Measurements from ENCODE around the gene GTF2A2. TPM values are rescaled to one million over a fixed set of nuclear protein-coding genes. Genes with fewer than 3 reads are reported as not detected.
"Not testable (repeated sequence)": the region's sequence is repeated elsewhere in the genome, so short reads cannot be mapped to it uniquely, and the experiment has no call there.

The GTF2A2 gene
- total RNA-seq = 73.6 TPM
- long read RNA-seq, transcript GTF2A2-202 (5 exons, 1,582 nt) = major isoform, 15 of 19 reads
- long read RNA-seq, partial matches to known transcripts = 0 of 19 reads
- long read RNA-seq, other reads (novel, unspliced or antisense) = 3 of 19 reads

- peaks cover 21% of the 10 kb centered on the region for H3K36me3 ChIP-seq
- H3K4me1 ChIP-seq = peaks cover 19% of the 10 kb centered on the region
- H3K4me3 ChIP-seq = peak within 1 kb of the TSS; percentile 93
- no peaks in the 10 kb centered on the region for H3K9me3 ChIP-seq
- TF ChIP-seq, protein P1, sequence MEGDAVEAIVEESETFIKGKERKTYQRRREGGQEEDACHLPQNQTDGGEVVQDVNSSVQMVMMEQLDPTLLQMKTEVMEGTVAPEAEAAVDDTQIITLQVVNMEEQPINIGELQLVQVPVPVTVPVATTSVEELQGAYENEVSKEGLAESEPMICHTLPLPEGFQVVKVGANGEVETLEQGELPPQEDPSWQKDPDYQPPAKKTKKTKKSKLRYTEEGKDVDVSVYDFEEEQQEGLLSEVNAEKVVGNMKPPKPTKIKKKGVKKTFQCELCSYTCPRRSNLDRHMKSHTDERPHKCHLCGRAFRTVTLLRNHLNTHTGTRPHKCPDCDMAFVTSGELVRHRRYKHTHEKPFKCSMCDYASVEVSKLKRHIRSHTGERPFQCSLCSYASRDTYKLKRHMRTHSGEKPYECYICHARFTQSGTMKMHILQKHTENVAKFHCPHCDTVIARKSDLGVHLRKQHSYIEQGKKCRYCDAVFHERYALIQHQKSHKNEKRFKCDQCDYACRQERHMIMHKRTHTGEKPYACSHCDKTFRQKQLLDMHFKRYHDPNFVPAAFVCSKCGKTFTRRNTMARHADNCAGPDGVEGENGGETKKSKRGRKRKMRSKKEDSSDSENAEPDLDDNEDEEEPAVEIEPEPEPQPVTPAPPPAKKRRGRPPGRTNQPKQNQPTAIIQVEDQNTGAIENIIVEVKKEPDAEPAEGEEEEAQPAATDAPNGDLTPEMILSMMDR (IDR thresholded peaks at IDR 0.05) = no peak
- H3K27ac ChIP-seq = peak within 1 kb of the TSS; percentile 88
- ATAC-seq (peak; percentile 99), DNase-seq (peak; percentile 98)
- H3K27me3 ChIP-seq = no peaks in the 10 kb centered on the region
- intact Hi-C loops (cut with DNase I) = no loop called here
Measured at GRCh38 chr15:59656897-59657634, at the start of gene GTF2A2. TSS of gene GTF2A2 (minus strand) at chr15:59657515. CDS start at chr15:59652277, 5,238 bp downstream.

GRCh38 chr15:59703979-59704796 is 46.9 kb upstream of the GTF2A2 start:
- intact Hi-C loops (cut with DNase I) = no loop called here
- Histone ChIP-seq H3K27ac (no peak overlapping the region), H3K36me3 (no peaks in the 10 kb centered on the region), H3K9me3 (no peaks in the 10 kb centered on the region), H3K4me3 (no peak overlapping the region), H3K4me1 (no peaks in the 10 kb centered on the region), H3K27me3 (peaks cover 9% of the 10 kb centered on the region)
- ATAC-seq (no peak), DNase-seq (no peak)
- TF ChIP-seq, protein P1 (IDR thresholded peaks at IDR 0.05) = no peak

DNA sequence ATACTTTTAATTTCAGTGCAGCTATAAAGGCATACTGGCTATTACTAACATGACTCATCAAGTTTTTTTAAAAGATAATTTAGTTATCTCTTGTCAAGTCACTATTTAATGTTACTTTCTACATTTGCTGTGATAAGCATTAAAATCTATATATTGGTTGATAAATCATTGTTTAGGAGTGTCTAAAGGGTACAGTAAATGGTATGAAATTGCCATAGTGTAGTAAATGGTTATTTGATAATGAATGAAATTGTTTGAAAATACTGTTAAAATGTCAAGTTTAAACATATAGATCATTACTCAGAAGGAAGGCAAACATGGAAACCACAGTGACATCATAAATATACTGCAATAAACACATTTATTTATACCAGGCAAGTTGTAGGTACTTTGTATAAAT is 45.0 kb upstream of the GTF2A2 start:
- DNase-seq (no peak), ATAC-seq (no peak)
- intact Hi-C loops (cut with DNase I) = no loop called here
- Histone ChIP-seq H3K27ac (no peak overlapping the region), H3K27me3 (peaks cover 9% of the 10 kb centered on the region), H3K4me1 (no peaks in the 10 kb centered on the region), H3K9me3 (no peaks in the 10 kb centered on the region), H3K36me3 (no peaks in the 10 kb centered on the region), H3K4me3 (no peak overlapping the region)
- TF ChIP-seq, protein P1 (IDR thresholded peaks at IDR 0.05) = no peak

- H3K36me3 ChIP-seq = no peaks in the 10 kb centered on the region
- no peaks in the 10 kb centered on the region for H3K4me1 ChIP-seq
- H3K9me3 ChIP-seq = no peaks in the 10 kb centered on the region
- ATAC-seq = no peak
- no peak for DNase-seq
- peaks cover 9% of the 10 kb centered on the region for H3K27me3 ChIP-seq
- no peak overlapping the region for H3K4me3 ChIP-seq
- H3K27ac ChIP-seq = no peak overlapping the region
- TF ChIP-seq, protein P1 (IDR thresholded peaks at IDR 0.05) = no peak
- intact Hi-C loops (cut with DNase I) = no loop called here
Measured at GRCh38 chr15:59701880-59702279, 44.6 kb upstream of the GTF2A2 start.

GRCh38 chr15:59699810-59700431 is 42.6 kb upstream of the GTF2A2 start:
- H3K4me1 ChIP-seq = no peaks in the 10 kb centered on the region
- no peaks in the 10 kb centered on the region for H3K36me3 ChIP-seq
- H3K27ac ChIP-seq = no peak overlapping the region
- no peaks in the 10 kb centered on the region for H3K9me3 ChIP-seq
- peaks cover 9% of the 10 kb centered on the region for H3K27me3 ChIP-seq
- TF ChIP-seq, protein P1 (IDR thresholded peaks at IDR 0.05) = no peak
- DNase-seq (no peak), ATAC-seq (no peak)
- no peak overlapping the region for H3K4me3 ChIP-seq
- intact Hi-C loops (cut with DNase I) = loop anchor here (10.0 kb wide), 1 partner anchor 475 kb away; no protein-coding TSS in a partner anchor

DNA sequence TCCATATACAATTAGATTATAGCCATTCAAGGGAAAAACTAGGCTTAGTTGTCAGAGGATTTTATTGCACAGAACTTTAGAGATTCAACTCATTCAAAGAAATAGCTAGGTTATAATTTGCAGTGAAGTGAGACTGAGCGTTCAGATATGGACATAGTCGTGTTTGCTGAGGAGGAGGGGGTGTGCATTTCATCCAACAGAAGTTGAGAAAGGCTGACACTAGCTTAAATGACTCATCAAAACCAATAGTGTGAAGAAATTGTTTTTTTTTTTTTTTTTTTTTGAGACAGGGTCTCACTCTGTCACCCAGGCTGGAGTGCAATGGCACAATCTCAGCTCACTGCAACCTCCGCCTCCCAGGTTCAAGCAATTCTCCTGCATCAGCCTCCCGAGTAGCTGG is 40.8 kb upstream of the GTF2A2 start:
- H3K27me3 ChIP-seq, H3K4me1 ChIP-seq, DNase-seq, H3K4me3 ChIP-seq, H3K27ac ChIP-seq, H3K36me3 ChIP-seq, H3K9me3 ChIP-seq, ATAC-seq: not testable (repeated sequence)
- intact Hi-C loops (cut with DNase I) = loop anchor here (10.0 kb wide), 1 partner anchor 477 kb away; no protein-coding TSS in a partner anchor

Data from upper lobe of right lung (tissue), 1 donor.